ENCODE data around the gene BASP1.

Gene BASP1

DNA sequence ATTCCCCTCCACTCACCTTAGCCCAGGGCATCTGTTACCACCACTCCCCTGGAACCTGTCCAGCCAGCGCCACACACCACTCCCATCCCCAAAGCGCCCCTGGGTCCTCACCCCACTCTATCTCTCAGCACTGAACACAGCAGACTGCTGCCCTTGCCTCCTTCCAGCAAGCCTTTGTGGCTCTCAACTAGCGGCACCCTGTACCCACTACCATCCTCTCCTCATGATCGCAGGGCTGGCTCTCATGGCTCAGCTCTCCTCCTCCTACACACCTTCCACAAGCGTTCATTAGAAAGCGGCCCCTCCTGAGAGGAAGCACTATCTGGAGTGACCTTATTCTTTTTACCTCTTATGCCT lies 13.3 kb upstream of the BASP1 start:
- H3K4me3 ChIP-seq (replicated peaks in 1 of 2; ENCODE audit: low read depth in 2 of 2, low read length in 2 of 2) = no peak overlapping the region
- TF ChIP-seq, protein P1, sequence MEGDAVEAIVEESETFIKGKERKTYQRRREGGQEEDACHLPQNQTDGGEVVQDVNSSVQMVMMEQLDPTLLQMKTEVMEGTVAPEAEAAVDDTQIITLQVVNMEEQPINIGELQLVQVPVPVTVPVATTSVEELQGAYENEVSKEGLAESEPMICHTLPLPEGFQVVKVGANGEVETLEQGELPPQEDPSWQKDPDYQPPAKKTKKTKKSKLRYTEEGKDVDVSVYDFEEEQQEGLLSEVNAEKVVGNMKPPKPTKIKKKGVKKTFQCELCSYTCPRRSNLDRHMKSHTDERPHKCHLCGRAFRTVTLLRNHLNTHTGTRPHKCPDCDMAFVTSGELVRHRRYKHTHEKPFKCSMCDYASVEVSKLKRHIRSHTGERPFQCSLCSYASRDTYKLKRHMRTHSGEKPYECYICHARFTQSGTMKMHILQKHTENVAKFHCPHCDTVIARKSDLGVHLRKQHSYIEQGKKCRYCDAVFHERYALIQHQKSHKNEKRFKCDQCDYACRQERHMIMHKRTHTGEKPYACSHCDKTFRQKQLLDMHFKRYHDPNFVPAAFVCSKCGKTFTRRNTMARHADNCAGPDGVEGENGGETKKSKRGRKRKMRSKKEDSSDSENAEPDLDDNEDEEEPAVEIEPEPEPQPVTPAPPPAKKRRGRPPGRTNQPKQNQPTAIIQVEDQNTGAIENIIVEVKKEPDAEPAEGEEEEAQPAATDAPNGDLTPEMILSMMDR (IDR thresholded peaks at IDR 0.05; ENCODE audit: low read depth, low read length) = no peak
- no peak for DNase-seq (ENCODE audit: low read depth in 2 of 2)

DNA sequence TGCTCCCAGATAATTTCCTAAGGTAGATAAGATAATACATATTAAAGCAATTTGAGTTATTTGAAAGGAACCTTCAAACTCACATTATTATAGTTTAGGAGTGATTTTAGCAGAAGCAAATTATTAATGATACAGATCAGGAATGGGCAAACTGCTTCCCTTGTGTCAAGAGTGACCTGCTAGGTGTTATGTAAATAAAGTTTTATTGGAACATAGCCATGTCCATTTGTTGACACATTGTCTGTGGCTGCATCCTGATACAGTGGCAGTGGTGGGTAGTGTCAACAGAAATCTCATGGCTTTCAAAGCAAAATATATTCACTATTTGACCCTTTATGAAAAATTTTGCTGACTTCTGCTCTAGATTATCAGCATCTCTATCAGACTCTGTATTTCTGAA lies 11.4 kb upstream of the BASP1 start:
- DNase-seq (ENCODE audit: low read depth in 2 of 2) = no peak
- TF ChIP-seq, protein P1 (IDR thresholded peaks at IDR 0.05; ENCODE audit: low read depth, low read length) = no peak
- H3K4me3 ChIP-seq (replicated peaks in 1 of 2; ENCODE audit: low read depth in 2 of 2, low read length in 2 of 2) = no peak overlapping the region

DNA sequence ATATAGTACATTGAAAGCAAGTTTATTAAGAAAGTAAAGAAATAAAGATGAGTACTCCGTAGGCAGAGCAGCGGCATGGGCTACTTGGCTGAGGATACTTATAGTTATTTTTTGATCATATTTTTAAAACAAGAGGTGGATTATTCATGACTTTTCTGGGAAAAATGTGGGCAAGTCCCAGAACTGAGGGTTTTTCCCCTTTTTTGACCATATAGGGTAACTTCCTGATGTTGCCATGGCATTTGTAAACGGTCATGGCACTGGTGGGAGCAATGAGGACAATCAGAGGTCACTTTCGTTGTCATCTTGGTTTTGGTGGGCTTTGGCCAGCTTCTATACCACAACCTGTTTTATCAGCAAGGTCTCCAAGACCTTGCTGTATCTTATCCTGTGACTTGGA lies 5.2 kb upstream of the BASP1 start:
- TF ChIP-seq, protein P1 (IDR thresholded peaks at IDR 0.05; ENCODE audit: low read depth, low read length) = no peak
- no peak for DNase-seq (ENCODE audit: low read depth in 2 of 2)
- H3K4me3 ChIP-seq (replicated peaks in 1 of 2; ENCODE audit: low read depth in 2 of 2, low read length in 2 of 2) = no peak overlapping the region

DNA sequence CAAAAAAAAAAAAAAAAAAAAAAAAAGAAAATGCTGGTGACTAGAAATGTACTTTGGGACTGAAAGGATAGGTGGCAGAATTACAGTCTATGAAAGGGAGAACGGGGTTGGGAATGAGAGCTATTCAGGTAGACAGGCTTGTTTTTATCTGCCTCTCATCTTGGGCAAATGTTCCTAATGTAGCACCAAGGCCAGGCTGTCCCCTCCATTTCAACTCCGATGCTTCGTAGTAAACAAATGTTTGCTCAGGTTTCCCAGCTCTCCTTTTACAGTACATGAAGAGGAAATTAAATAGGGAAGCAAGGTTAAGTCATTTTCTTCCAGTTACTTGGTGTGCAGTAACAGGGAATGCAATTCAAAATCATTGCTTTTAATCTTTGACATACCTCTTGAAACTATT lies 4.4 kb upstream of the BASP1 start:
- H3K4me3 ChIP-seq (replicated peaks in 1 of 2; ENCODE audit: low read depth in 2 of 2, low read length in 2 of 2) = no peak overlapping the region
- TF ChIP-seq, protein P1 (IDR thresholded peaks at IDR 0.05; ENCODE audit: low read depth, low read length) = no peak
- DNase-seq (ENCODE audit: low read depth in 2 of 2) = no peak

DNA sequence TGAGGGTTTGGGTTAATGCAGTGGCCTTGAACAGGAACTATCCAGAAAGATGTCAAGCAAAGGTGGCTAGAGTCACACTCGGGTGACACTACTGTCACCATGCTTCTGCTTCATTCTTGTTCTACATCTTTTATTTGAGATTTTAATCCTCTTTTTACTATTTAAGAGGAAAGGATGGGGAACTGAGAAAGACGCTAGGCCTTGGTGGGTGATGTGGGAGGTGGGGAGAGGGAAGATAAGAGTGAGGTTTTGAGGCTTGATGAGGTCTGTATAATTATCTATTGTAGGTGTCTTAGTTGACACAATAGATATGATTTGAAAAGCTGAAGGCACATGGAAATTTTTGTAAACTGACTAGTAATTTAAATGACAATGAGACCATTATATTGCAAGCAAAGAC lies 3.5 kb upstream of the BASP1 start:
- TF ChIP-seq, protein P1 (IDR thresholded peaks at IDR 0.05; ENCODE audit: low read depth, low read length) = no peak
- H3K4me3 ChIP-seq (replicated peaks in 1 of 2; ENCODE audit: low read depth in 2 of 2, low read length in 2 of 2) = no peak overlapping the region
- no peak for DNase-seq (ENCODE audit: low read depth in 2 of 2)

DNA sequence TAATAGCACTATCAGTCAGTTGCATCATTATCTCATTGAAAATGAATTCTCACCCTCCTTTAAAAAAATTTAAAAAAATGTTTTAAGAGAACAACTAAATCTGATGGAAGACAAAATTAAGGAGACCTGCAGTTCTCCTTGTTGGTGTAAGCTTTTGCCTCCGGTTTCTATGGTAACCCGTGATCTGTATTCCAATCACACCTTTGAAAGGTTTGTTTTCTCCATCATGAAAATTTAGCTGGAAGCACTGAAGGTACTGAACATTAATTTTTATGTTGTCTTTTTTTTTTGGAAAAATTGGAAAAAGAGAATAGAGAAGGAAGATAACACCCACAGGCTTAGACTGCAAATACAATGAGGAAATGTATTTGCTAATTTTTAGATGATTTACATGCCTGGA lies 2.5 kb upstream of the BASP1 start:
- TF ChIP-seq, protein P1 (IDR thresholded peaks at IDR 0.05; ENCODE audit: low read depth, low read length) = no peak
- no peak overlapping the region for H3K4me3 ChIP-seq (replicated peaks in 1 of 2; ENCODE audit: low read depth in 2 of 2, low read length in 2 of 2)
- no peak for DNase-seq (ENCODE audit: low read depth in 2 of 2)

DNA sequence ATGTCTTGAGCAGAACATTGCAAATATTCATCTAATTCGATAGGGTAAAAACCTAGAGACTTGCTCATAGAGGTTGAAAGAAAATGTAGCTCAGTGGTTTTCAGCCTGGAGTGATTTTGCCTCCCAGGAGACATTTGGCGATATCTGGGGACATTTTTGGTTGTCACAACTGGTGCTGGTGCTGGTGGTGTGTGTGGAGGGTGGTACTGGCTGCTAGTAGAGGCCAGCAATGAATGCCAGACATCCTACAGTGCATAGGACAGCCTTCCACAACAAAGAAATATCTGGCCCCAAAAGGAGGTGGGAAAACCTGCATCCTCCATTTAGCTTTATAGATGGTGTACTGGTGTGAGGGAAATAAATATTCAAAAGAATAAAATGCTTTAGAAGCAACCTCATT lies 2.1 kb upstream of the BASP1 start:
- TF ChIP-seq, protein P1 (IDR thresholded peaks at IDR 0.05; ENCODE audit: low read depth, low read length) = no peak
- DNase-seq (ENCODE audit: low read depth in 2 of 2) = no peak
- H3K4me3 ChIP-seq (replicated peaks in 1 of 2; ENCODE audit: low read depth in 2 of 2, low read length in 2 of 2) = no peak overlapping the region

All from cardiac fibroblast (primary cell).